HepG2 (cell line): ENCODE measurements around the gene TEAD3. TPM values are rescaled to one million over a fixed set of nuclear protein-coding genes. Genes with fewer than 3 reads are reported as not detected.
A peak's percentile ranks its signal among the peaks of the same experiment; 100 is the strongest.

Experiments used
- ATAC-seq: fragments of 200-7000 bp; cut with Tn5 transposase; 3 replicates; pipeline ENCODE4 v1.9.1; 2020; ENCODE audit warnings: mild to moderate bottlenecking, moderate library complexity
- BruUV-seq: library from RNA; stranded (reverse); fragments of 400-500 nt; replicated peaks from 2 replicates; lab custom pipeline; 2021; lab: Mats Ljungman, UMichigan
- CTCF ChIA-PET: fragments of 300-600 bp; formaldehyde crosslinking; extraction: SDS; loops from one replicate; lab custom pipeline; 2021; ENCODE audit warnings: low total read pairs, inconsistent platforms, low intra/inter-chr PET ratio; lab: Yijun Ruan, JAX
- POLR2A ChIA-PET: fragments of 350-600 bp; sonication (Branson Sonifier 250); formaldehyde crosslinking; loops from one replicate; lab custom pipeline; 2020; ENCODE audit warnings: antibody characterized with exemption, inconsistent platforms; lab: Yijun Ruan, JAX
- DNase-seq: peaks from one replicate; pipeline ENCODE4 v3.0.0-alpha.2; 2015; ENCODE audit warnings: low spot score
- FAIRE-seq: peaks from 3 replicates; lab custom pipeline; 2011; peaks lifted over from hg19 to GRCh38; lab: Jason Lieb, UNC
- H2AFZ ChIP-seq: one replicate; pipeline ENCODE4 v1.6.1; 2011; ENCODE audit warnings: low read length, inconsistent platforms
- H3K27ac ChIP-seq: fragments of 300-600 bp; 3 replicates; pipeline ENCODE4 v1.8.0; 2011; ENCODE audit warnings: mixed run types, mild to moderate bottlenecking, mixed read lengths, low read length, inconsistent platforms; ENCODE audit not compliant: insufficient read depth; ENCODE audit errors: extremely low read length
- H3K27me3 ChIP-seq, 2 experiments: fragments of 200-600 bp in 1 of 2; 2 replicates in 1 of 2; 3 replicates in 1 of 2; pipeline versions ENCODE4 v1.6.0 to v1.8.0; 2011; ENCODE audit warnings: low read length in 2 of 2, mild to moderate bottlenecking in 2 of 2, moderate library complexity in 2 of 2, inconsistent platforms in 1 of 2; ENCODE audit not compliant: insufficient read depth in 2 of 2, control insufficient read depth in 1 of 2
- H3K36me3 ChIP-seq, 2 experiments: fragments of 200-600 bp in 1 of 2; replicated peaks in 1 of 2; 2 replicates in 1 of 2; 3 replicates in 1 of 2; pipeline versions ENCODE4 v1.5.1 to v1.8.0; 2011; ENCODE audit warnings: low read length in 2 of 2, inconsistent platforms in 1 of 2; ENCODE audit not compliant: insufficient read depth in 2 of 2, control insufficient read depth in 1 of 2
- H3K4me1 ChIP-seq: 2 replicates; pipeline ENCODE4 v1.5.1; 2012; ENCODE audit warnings: low read length, inconsistent platforms; ENCODE audit not compliant: insufficient read depth
- H3K4me2 ChIP-seq: 2 replicates; pipeline ENCODE4 v1.6.0; 2011; ENCODE audit warnings: low read depth, low read length, inconsistent platforms
- H3K4me3 ChIP-seq, 3 experiments: fragments of 200-600 bp in 1 of 3; sonication (generic), shearing (Covaris generic) in 1 of 3; replicated peaks in 1 of 3; 2 replicates each; pipeline ENCODE4 v1.5.1; 2011 to 2016; ENCODE audit warnings: low read length in 3 of 3, inconsistent platforms in 2 of 3, low read depth in 2 of 3, mild to moderate bottlenecking in 2 of 3, control low read depth in 1 of 3, mixed read lengths in 1 of 3; ENCODE audit not compliant: insufficient read depth in 1 of 3
- H3K79me2 ChIP-seq: one replicate; pipeline ENCODE4 v1.6.1; 2011; ENCODE audit warnings: low read length, inconsistent platforms; ENCODE audit not compliant: insufficient read depth
- H3K9ac ChIP-seq: 2 replicates; pipeline ENCODE4 v1.6.0; 2011; ENCODE audit warnings: mild to moderate bottlenecking, low read depth, low read length, inconsistent platforms; ENCODE audit not compliant: insufficient read depth
- H3K9me3 ChIP-seq: 2 replicates; pipeline ENCODE4 v1.5.1; 2012; ENCODE audit warnings: mild to moderate bottlenecking, low read length
- H4K20me1 ChIP-seq: 2 replicates; pipeline ENCODE4 v1.6.0; 2011; ENCODE audit warnings: inconsistent platforms, mild to moderate bottlenecking, low read length, moderate library complexity; ENCODE audit not compliant: insufficient read depth
- ARNTL ChIP-seq: sonication (generic); formaldehyde crosslinking; IDR thresholded peaks from 2 replicates; pipeline ENCODE4 v1.4.0; 2020; ENCODE audit warnings: mild to moderate bottlenecking, missing genetic modification reagents
- BORCS8-MEF2B ChIP-seq: sonication (generic); formaldehyde crosslinking; IDR thresholded peaks from 2 replicates; pipeline ENCODE4 v1.8.0; 2022; ENCODE audit warnings: mild to moderate bottlenecking, missing genetic modification reagents
- GTF3A ChIP-seq: sonication (generic); formaldehyde crosslinking; conservative IDR thresholded peaks from 2 replicates; pipeline ENCODE4 v1.4.0; 2020; ENCODE audit warnings: mild to moderate bottlenecking, missing genetic modification reagents
- HDAC2 ChIP-seq: sonication (generic); formaldehyde crosslinking; IDR thresholded peaks from 2 replicates; pipeline ENCODE4 v1.4.0; 2020; ENCODE audit warnings: missing genetic modification reagents
- MTA1 ChIP-seq: sonication (generic); formaldehyde crosslinking; IDR thresholded peaks from 2 replicates; pipeline ENCODE4 v1.4.0; 2020; ENCODE audit warnings: missing genetic modification reagents, mild to moderate bottlenecking, borderline replicate concordance
- RBM39 ChIP-seq: fragments of 200-400 bp; formaldehyde crosslinking; IDR thresholded peaks from one replicate; pipeline ENCODE4 v1.6.1; 2018; ENCODE audit warnings: antibody characterized with exemption, mild to moderate bottlenecking, low read depth, low read length; ENCODE audit not compliant: poor library complexity, severe bottlenecking
- RFX5 ChIP-seq: IDR thresholded peaks from 2 replicates; pipeline ENCODE4 v1.6.1; 2011; ENCODE audit warnings: low read depth, low read length, improper control_type of control experiment
- ZBTB43 ChIP-seq: sonication (generic); formaldehyde crosslinking; conservative IDR thresholded peaks from 2 replicates; pipeline ENCODE4 v1.4.0; 2020; ENCODE audit warnings: missing genetic modification reagents
- ZC3H4 ChIP-seq: sonication (generic); formaldehyde crosslinking; IDR thresholded peaks from 2 replicates; pipeline ENCODE4 v1.4.0; 2020; ENCODE audit warnings: missing genetic modification reagents, borderline replicate concordance
- ZFP91 ChIP-seq: sonication (generic); formaldehyde crosslinking; IDR thresholded peaks from 2 replicates; pipeline ENCODE4 v1.9.0; 2022; ENCODE audit warnings: missing genetic modification reagents, mild to moderate bottlenecking, borderline replicate concordance
- ZNF205 ChIP-seq: IDR thresholded peaks from 2 replicates; pipeline ENCODE4 v1.6.1; 2018; ENCODE audit warnings: missing biosample characterization, missing genetic modification reagents
- ZNF253 ChIP-seq: sonication (generic); formaldehyde crosslinking; IDR thresholded peaks from 2 replicates; pipeline ENCODE4 v1.8.0; 2022; ENCODE audit warnings: mild to moderate bottlenecking, missing genetic modification reagents, borderline replicate concordance
- ZNF501 ChIP-seq: sonication (generic); formaldehyde crosslinking; IDR thresholded peaks from 2 replicates; pipeline ENCODE4 v1.5.1; 2020; ENCODE audit warnings: mild to moderate bottlenecking, moderate library complexity, missing genetic modification reagents
- ZNF543 ChIP-seq: sonication (generic); formaldehyde crosslinking; IDR thresholded peaks from 2 replicates; pipeline ENCODE4 v1.4.0; 2020; ENCODE audit warnings: mild to moderate bottlenecking, missing genetic modification reagents
- ZNF652 ChIP-seq: IDR thresholded peaks from 2 replicates; pipeline ENCODE4 v1.6.1; 2016; ENCODE audit warnings: low read depth, borderline replicate concordance
- ZNF772 ChIP-seq: sonication (generic); formaldehyde crosslinking; IDR thresholded peaks from 2 replicates; pipeline ENCODE4 v1.5.0; 2020; ENCODE audit warnings: mild to moderate bottlenecking, missing genetic modification reagents
- WGBS: methylation state at CpG from one replicate; pipeline ENCODE4 v1.1.6; 2017; ENCODE audit warnings: low lambda C conversion rate; 5-methylcytosine and 5-hydroxymethylcytosine counted together
- in situ Hi-C: cut with HindIII; loops from 2 replicates; pipeline ENCODE4 v1.10.0; 2017; ENCODE audit warnings: low pct_unique_long_range_greater_than_20kb; ENCODE audit not compliant: extremely low pct_ligation_motif_present
- intact Hi-C: fragments of 100-400 bp; cut with micrococcal nuclease; formaldehyde crosslinking; loops from one replicate; pipeline ENCODE4 v1.10.0; 2022; ENCODE audit not compliant: unreplicated experiment
- polyA plus RNA-seq, 8 experiments: library from polyadenylated mRNA; depleted of rRNA in 3 of 8; stranded (reverse) in 7 of 8; unstranded in 1 of 8; fragments of >200 nt; fragmentation: Illumina TruSeq in 4 of 8; extraction: Trizol in 4 of 8; gene quantifications; 2 replicates each; pipeline versions ENCODE4 v1.2.1 to v1.2.3, GENCODE V29; 2011 to 2016; ENCODE audit warnings: low read depth in 4 of 8, missing spikeins in 1 of 8, mixed read lengths in 1 of 8; ENCODE audit not compliant: insufficient read depth in 1 of 8
- total RNA-seq, 5 experiments: library from RNA; depleted of rRNA; stranded (reverse); fragments of >200 nt; fragmentation: Illumina TruSeq; extraction: Trizol; gene quantifications; 2 replicates each; pipeline ENCODE4 v1.2.3, GENCODE V29; 2016; ENCODE audit warnings: low read depth in 1 of 5
- TF ChIP-seq, protein P1 (sequence below): sonication (generic); formaldehyde crosslinking; IDR thresholded peaks from 2 replicates; pipeline ENCODE4 v1.5.1; 2020; ENCODE audit warnings: mild to moderate bottlenecking, moderate library complexity, missing genetic modification reagents

The TEAD3 gene
- total and polyA plus RNA-seq, 2 of the 13 experiments (the other 11 are each of a cell fraction or from before 2014, with no cell fraction given), result 15.1 to 16.5 TPM

DNA sequence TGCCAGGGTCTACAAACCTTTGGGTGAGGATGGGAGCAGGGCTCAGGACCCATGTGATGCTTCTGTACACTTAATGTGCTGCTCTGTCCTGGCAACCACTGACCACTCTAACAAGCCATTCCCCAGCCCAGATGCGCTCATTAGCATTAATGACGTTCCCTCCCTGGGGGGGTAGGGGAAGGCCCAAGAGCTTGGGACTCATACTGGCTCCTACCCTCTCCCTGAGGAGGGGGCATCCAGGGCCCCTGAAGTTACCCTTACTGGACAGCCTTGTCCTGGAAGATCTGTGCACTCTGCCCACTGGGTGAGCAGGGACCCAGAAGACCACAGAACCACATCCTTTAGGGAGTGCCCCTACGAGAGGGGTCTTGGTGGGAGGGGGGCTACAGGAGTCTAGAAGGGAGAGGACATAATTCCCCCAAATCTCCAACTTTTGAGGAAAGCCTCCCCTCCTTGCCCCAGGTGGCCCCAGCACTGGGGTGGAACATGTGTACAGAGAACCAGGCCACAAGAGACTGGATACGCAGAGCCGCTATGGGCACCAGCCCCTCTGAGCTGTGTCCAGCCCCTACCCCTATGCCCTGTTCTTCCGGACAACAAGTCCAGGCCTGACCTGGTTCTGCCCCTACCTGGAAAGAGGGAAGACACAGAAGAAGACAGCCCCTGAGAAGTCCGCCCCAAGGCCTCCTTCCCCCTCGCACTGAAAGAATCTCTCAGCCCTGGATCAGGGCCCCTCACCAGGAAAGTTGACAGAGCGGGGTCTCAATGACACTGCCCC, 1.4 kb downstream of the TEAD3 start:
- intact Hi-C loops, result loop anchor here (1.0 kb wide), 1 partner anchor 153 kb away; the partner anchor contains the start of gene PPARD
- in situ Hi-C loops, result no loop called here
- Histone ChIP-seq H3K4me3 (peak overlapping the region; percentile 81 to 95 (median 94)), H3K9ac (peak overlapping the region; percentile 98), H3K9me3 (no peaks in the 10 kb centered on the region), H3K36me3 (peaks cover 0 to 2% of the 10 kb centered on the region in 2 experiments; a peak in 1 of 5 replicates), H3K27ac (peak overlapping the region; percentile 84), H3K27me3 (peaks cover 4 to 26% of the 10 kb centered on the region in 2 experiments; a peak in 4 of 5 replicates), H4K20me1 (peaks cover 44% of the 10 kb centered on the region; the same call in 1 of the 2 replicates), H3K79me2 (peaks cover 50% of the 10 kb centered on the region), H3K4me1 (peaks cover 64% of the 10 kb centered on the region), H3K4me2 (peak overlapping the region; percentile 96), H2AFZ (no peak overlapping the region)
- ChIA-PET CTCF (no interaction called here), POLR2A (interaction anchor here (0.9 to 4.0 kb wide), 8 partner anchors 8 to 176 kb away, joined by 3 to 88 read pairs (median 7); partner anchors contain the start of gene RPL10A)
- TSS peak; percentile 52 for BruUV-seq
- FAIRE-seq (no peak), ATAC-seq (peak; percentile 16), DNase-seq (no peak)
- 35% methylated on average over 8 of the region's 9 CpGs for WGBS
- peak; percentile 84 for TF ChIP-seq RFX5
- no peak for TF ChIP-seq HDAC2 (CRISPR knock-in tag)
- 0 out of 2 replicates have a peak, but pooled peaks have one; percentile 22 for TF ChIP-seq MTA1 (CRISPR knock-in tag)
- TF ChIP-seq, protein P1, sequence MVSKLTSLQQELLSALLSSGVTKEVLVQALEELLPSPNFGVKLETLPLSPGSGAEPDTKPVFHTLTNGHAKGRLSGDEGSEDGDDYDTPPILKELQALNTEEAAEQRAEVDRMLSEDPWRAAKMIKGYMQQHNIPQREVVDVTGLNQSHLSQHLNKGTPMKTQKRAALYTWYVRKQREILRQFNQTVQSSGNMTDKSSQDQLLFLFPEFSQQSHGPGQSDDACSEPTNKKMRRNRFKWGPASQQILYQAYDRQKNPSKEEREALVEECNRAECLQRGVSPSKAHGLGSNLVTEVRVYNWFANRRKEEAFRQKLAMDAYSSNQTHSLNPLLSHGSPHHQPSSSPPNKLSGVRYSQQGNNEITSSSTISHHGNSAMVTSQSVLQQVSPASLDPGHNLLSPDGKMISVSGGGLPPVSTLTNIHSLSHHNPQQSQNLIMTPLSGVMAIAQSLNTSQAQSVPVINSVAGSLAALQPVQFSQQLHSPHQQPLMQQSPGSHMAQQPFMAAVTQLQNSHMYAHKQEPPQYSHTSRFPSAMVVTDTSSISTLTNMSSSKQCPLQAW, result peak; percentile 53; the same call in 1 of the 2 replicates
- TF ChIP-seq ZNF205 (CRISPR knock-in tag), result 0 out of 2 replicates have a peak, but pooled peaks have one; percentile 17
- TF ChIP-seq BORCS8-MEF2B, result 0 out of 2 replicates have a peak, but pooled peaks have one; percentile 11
- 0 out of 2 replicates have a peak, but pooled peaks have one; percentile 19 for TF ChIP-seq ZC3H4
- TF ChIP-seq RBM39, result peak; percentile 40
- TF ChIP-seq ZFP91 (CRISPR knock-in tag), result 0 out of 2 replicates have a peak, but pooled peaks have one; percentile 6
- TF ChIP-seq ZNF253 (CRISPR knock-in tag), result no peak
- TF ChIP-seq ZBTB43 (CRISPR knock-in tag), result no peak
- peak; percentile 24; the same call in 1 of the 2 replicates for TF ChIP-seq ZNF543 (CRISPR knock-in tag)
- TF ChIP-seq ZNF501 (CRISPR knock-in tag), result 0 out of 2 replicates have a peak, but pooled peaks have one; percentile 27
- TF ChIP-seq GTF3A, result 0 out of 2 replicates have a peak, but pooled peaks have one; percentile 39
- TF ChIP-seq ARNTL, result 0 out of 2 replicates have a peak, but pooled peaks have one; percentile 9
- TF ChIP-seq ZNF772 (CRISPR knock-in tag), result 0 out of 2 replicates have a peak, but pooled peaks have one; percentile 10
- no peak for TF ChIP-seq ZNF652 (CRISPR knock-in tag)
